Right hindlimb (tissue), 1 donor: Measurements from ENCODE around the gene HORMAD1.
"Not testable (repeated sequence)": the region's sequence is repeated elsewhere in the genome, so short reads cannot be mapped to it uniquely, and the experiment has no call there.

Experiments used
- DNase-seq: peaks from one replicate; pipeline ENCODE4 v3.0.0-alpha.2; 2018

Gene HORMAD1

DNA sequence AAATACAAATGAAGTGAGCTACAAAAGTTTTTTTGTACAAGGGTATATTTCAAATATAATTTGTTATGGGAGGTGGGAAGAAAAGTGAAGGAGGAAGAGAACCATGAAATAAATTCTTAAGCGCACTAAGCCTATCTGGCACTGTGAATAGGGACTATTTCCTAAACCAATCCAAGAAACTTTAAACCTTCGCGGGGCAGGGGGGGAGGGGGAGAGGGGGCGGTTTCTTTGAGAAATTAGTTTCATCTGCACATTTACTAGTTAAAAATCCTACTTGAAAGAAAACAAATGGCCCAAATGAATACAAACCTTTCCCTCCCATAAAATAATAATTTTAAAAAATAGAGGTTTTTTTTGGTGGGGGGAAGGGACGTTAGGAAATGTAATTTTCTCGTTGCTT, 24.1 kb downstream of the HORMAD1 start:
- DNase-seq, result peak; percentile 28

DNA sequence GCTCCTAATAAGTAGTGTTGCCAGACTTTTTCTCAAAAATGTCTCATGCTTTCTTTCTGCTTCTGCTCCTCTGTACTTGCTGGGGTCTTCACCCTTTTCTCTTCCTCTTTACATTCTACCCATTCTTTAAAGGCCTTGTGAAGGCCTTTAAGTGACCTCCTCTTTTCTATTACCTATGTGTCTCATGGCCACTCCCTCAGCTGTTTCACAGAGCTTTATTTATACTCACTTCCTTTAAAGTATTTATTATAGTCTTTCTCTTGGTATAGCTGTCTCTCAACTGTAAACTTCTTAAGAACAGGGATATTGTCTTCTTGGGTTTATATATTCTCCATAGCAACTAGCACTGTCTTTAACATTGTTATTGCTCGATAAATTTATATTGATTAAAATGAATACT, 24.5 kb downstream of the HORMAD1 start:
- no peak for DNase-seq

DNA sequence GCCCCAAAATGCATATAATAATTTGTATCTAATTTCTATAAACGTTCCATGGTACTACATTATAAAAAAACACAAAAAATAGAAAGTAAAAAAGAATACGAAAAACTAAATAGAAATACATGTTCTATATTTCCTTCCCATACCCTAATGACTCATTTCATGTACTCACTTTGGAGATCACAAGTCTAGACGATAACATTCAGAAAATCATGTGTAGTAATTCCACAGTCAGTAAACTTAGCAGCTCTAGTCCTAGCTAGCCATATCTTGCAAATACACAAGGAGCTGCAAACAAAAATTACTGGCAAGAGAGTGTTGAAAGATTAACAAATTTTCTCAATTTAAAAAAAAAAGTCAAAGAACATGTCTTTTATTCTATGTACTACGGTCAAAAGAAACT, 25.1 kb downstream of the HORMAD1 start:
- DNase-seq, result no peak

DNA sequence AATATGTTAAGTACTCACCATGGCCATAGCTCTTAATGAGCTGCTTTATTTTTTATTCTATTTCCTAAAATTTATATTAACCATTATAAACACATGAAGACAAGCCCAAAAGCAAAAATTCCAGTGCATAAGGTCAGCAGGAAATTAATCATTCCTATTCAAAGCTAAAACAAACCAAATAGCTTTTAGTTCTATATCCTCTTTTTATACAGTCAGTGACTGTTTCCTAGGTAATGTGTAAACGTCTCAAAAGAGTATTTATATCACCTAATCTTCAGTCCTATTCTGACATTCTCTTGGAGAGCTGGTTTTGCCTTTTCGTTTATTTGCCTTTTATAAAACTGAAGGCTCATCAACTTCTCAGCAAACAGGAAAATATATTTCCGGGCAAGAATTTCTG, 28.0 kb downstream of the HORMAD1 start:
- DNase-seq, result no peak

DNA sequence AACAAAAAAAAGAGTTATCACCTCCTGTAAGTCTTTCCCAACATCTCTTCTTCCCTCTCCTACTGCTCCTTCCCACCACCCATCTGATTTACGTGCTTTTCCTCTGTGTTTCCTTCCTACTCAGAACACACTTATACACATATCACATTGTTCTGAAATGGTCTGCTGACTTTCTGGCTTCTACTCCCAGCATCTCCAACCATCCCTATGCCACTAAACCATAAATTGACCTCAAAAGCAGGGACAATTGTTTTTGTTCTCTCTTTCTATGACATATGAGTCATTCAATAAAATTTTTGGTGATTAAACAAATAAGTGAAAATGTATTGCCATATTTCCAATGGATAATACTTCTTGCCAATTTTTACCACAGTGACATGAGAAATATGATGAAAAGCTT, 31.9 kb downstream of the HORMAD1 start:
- no peak for DNase-seq

DNA sequence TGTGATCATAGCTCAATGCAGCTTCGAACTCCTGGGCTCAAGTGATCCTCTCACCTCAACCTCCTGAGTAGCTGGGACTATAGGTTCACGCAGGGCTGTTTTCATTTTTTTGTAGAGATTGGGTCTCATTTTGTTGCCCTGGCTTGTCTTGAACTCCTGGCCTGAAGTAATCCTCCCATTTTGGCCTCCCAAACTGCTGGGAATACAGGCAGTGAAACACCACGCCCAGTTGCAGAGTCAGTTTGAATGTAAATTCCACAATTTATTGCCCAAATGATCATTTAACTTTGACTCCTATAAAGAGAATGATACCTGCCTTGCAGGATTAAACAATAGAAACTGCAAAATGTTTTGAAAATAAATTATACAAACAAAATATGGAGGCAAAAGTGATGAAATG, 34.4 kb downstream of the HORMAD1 start:
- no peak for DNase-seq

DNA sequence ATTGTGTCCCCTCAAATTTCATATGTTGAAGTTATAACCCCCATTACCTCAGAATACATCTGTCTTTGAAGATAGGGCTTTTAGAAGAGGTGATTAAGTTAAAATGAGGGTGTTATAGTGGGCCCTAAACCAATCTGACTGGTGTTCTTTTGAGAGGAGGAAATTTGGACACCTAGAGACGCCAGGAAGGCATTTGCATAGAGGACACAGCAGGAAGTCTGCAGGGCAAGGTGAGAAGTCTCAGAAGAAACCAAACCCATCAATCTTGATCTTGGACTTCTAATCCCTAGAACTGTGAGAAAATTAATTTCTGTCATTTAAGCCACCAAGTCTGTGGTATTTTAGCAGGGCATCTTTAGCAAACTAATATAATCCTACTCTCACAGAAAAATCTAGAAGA, 36.8 kb downstream of the HORMAD1 start:
- no peak for DNase-seq

DNA sequence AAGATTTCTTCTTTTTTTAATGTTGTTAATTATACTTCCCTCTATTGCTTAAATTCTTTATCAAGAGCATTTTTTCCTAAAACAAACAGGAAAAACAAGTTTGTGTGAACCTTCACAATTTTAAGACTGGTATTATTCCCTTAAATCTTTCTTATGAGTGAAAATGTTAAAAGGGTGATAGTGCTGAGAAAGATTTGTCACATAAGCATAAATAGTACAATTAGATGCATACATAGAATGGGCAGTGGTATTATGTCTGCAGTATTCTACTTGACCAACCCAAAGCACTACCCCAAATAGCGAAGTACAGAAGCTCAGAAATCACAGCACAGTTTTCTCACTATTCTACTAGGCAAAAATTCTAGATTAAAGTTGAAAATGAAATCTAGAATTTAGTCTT, 41.7 kb downstream of the HORMAD1 start:
- no peak for DNase-seq

DNA sequence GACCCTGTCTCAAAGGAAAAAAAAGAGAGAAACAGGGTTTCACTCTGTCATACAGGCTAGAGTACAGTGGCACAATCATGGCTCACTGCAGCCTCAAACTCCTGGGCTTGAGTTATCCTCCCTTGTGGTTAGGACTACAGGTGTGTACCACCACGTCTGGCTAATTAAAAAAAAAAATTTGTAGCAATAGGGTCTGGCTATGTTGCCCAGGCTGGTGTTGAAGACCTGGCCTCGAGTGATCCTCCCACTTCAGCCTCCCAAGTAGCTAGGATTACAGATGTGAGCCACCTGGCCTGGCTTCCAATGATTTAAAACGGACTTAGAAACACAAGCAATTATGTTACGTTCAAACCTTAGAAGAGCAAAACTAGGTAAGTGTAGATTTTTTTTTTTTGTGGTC, 45.8 kb downstream of the HORMAD1 start:
- DNase-seq, result no peak

DNA sequence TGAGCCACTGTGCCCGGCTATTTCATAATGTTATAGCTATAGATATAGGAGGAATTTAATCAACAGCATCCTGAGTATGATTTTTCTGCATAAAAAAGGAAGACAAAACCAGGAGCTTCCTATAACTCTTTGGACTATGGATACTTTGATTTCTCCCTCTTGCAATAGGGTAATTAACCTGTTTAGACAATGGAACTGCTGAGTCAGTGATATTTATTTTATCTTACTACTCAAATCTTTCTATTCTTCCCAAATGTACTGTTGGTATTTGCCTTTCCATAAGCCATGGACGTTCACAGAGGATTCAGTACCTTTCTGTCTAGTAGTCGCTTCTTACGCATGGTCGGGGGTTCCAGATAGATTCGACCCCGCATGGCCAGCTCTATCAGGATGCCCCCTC, 57.4 kb downstream of the HORMAD1 start:
- DNase-seq, result no peak

DNA sequence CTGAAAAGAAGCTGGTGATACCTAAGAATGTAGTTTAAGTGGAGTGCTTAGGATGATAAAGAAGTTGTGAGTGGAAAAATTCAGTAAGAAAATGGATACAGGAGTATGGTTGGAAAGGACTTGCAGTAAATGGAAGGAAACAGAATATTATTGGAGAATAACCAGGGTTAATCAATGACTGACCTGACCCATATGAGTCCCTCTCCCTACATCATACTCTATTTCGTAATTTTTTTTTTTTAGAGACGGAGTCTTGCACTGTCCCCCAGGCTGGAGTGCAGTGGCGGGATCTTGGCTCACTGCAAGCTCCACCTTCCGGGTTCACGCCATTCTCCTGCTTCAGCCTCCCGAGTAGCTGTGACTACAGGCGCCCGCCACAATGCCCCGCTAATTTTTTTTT, 57.9 kb downstream of the HORMAD1 start:
- DNase-seq, result no peak

DNA sequence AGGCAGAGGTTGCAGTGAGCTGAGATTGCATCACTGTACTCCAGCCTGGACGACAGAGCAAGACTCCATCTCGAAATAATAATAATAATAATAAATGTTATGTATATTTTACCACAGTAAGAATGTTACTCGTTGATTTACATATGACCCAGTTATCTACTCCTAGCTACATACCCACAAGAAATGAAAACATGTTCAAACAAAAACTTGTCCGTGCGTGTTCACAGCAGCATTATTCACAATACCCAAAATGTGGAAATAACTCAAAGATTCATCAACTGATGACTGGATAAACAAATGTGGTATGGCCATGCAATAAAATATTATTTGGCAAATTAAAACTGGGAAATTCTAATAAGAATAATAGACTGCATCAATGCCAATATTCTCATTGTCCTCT, 59.5 kb downstream of the HORMAD1 start:
- DNase-seq, result no peak

DNA sequence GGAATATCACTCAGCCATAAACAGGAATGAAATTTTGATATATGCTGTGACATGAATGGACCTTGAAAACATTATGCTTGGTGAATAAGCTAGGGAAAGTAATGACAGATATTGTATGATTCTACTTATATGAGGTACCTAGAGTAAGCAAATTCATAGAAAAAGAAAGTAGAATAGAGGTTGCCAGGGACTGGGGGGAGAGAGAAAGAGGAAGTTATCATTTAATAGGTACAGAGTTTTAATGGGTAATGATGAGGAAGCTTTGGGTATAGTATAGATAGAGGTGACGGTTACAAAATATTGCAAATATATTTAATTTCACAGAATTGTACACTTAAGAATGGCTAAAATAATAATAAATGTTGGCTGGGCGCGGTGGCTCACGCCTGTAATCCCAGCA, 60.1 kb downstream of the HORMAD1 start:
- DNase-seq, result no peak

DNA sequence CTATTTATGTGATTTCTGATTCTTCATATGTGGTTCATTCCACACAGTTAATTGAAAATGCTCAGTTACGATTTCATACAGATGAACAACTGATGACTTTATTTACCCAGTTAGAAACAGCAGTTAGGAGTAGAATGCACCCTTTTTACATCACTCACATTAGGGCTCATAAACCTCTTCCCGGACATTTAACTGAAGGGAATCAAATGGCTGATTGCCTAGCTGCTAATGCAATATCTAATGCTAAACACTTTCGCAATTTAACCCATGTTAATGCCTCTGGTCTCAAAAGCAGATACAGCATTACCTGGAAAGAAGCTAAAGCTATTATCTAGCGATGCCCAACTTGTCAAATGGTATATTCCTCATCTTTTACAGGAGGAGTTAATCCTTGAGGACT, 63.6 kb downstream of the HORMAD1 start:
- not testable (repeated sequence) for DNase-seq

DNA sequence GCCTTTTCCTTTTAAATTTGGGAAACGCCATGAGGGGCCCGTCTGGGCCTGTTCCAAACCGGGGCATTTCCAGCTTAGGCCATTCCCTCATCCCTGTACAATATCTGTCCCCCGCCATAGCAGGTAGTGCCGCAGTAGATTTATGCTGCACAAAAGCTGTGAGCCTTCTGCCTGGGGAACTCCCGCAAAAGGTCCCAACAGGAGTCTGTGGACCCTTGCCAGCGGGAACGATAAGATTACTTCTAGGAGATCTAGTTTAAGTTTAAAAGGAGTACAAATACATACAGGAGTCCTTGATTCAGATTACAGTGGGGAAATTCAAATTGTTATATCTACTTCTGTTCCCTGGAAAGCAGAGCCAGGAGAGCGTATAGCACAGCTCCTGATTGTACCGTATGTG, 66.1 kb downstream of the HORMAD1 start:
- DNase-seq, result not testable (repeated sequence)

DNA sequence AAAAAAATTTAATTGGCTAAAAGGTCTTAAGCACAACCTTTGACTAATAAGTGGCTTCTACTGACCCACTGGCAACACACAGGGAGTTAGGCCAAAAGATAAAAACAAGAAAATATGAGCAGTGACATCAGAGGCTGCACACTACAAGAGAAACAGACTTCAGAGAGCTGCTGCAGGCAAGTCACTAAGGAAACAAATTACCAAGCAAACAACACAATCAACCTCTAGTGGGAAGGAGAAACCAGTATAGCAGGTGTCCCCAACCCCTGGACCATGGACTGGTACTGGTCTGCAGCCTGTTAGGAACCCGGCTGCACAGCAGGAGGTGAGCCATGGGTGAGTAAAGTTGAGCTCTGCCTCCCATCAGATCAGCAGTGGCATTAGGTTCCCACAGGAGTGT, 70.5 kb downstream of the HORMAD1 start:
- DNase-seq, result no peak

DNA sequence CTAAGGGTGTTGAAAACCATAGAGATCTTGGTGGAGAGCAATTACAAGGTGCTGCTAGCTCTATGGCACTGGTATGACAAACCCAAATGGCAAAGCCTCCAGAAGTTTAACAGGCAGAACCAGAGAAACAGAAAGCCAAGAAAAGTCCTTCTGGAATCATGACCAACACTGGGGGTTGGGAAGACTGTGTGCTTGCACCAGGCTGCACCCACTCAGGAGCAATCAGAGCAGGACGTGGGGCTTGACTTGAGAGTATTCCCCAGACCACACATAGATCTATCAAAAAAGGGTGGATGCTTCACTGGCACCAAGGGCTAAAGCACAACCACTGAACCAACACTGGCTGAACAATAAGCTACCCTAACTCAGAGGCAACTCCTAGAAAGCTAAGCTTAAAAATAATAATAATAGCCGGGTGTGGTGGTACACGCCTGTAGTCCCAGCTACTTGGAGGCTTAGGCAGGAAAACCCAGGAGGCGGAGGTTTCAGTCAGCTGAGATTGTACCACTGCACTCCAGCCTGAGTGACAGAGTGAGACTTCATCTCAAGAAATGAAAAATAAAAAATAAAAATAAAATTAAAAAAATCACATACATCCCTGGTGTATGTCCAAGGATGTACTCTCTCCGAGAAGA, 71.1 kb downstream of the HORMAD1 start:
- DNase-seq, result no peak
